Duodenal mucosa (tissue), 2 donors: ENCODE measurements around the gene NUP35.
"Not testable (repeated sequence)": the region's sequence is repeated elsewhere in the genome, so short reads cannot be mapped to it uniquely, and the experiment has no call there.

ENCODE experiments used
- H3K27ac ChIP-seq: one replicate; pipeline ENCODE4 v1.7.0; 2013; ENCODE audit warnings: low read depth, low read length
- H3K27me3 ChIP-seq, 2 donors: one replicate each; pipeline ENCODE4 v1.7.0; 2013; ENCODE audit warnings: low read length in 2 of 2, control low read depth in 1 of 2; ENCODE audit not compliant: insufficient read depth in 2 of 2, control insufficient read depth in 1 of 2
- H3K36me3 ChIP-seq, 2 donors: one replicate each; pipeline ENCODE4 v1.7.0; 2013; ENCODE audit warnings: low read length in 2 of 2, control low read depth in 1 of 2; ENCODE audit not compliant: insufficient read depth in 2 of 2, control insufficient read depth in 1 of 2
- H3K4me1 ChIP-seq, 2 donors: one replicate each; pipeline ENCODE4 v1.7.0; 2013; ENCODE audit warnings: low read length in 2 of 2, control low read depth in 1 of 2; ENCODE audit not compliant: insufficient read depth in 2 of 2, control insufficient read depth in 1 of 2
- H3K4me3 ChIP-seq, 2 donors: one replicate each; pipeline ENCODE4 v1.7.0; 2013; ENCODE audit warnings: low read length in 2 of 2, low read depth in 1 of 2
- H3K9ac ChIP-seq, 2 donors: one replicate each; pipeline ENCODE4 v1.7.0; 2013; ENCODE audit warnings: low read length in 2 of 2, low read depth in 1 of 2
- H3K9me3 ChIP-seq, 2 donors: one replicate each; pipeline ENCODE4 v1.7.0; 2013; ENCODE audit warnings: low read length in 2 of 2, control low read depth in 1 of 2; ENCODE audit not compliant: control insufficient read depth in 1 of 2

Gene NUP35

DNA sequence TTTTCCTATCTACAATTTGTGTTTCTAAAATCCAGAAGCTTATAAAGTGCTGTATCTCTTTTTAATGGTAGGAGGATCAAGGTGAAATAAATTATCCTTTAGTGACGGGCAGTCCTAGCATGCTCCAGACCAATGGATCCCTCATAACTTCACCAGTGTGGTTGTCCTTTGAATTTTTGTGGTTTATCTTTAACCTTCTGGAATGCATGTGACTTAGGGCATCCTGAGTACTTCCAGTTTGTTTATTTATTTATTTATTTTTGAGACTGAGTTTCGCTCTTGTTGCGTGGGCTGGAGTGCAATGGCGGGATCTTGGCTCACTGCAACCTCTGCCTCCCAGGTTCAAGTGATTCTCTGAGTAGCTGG is 40.4 kb downstream of the NUP35 start:
- no peaks in the 10 kb centered on the region for H3K4me1 ChIP-seq
- peaks cover 5 to 14% of the 10 kb centered on the region in 2 donors for H3K36me3 ChIP-seq
- no peak overlapping the region for H3K4me3 ChIP-seq
- peaks cover 0 to 2% of the 10 kb centered on the region in 2 donors for H3K9me3 ChIP-seq
- no peaks in the 10 kb centered on the region for H3K27me3 ChIP-seq
- no peak overlapping the region for H3K9ac ChIP-seq
- no peak overlapping the region for H3K27ac ChIP-seq

DNA sequence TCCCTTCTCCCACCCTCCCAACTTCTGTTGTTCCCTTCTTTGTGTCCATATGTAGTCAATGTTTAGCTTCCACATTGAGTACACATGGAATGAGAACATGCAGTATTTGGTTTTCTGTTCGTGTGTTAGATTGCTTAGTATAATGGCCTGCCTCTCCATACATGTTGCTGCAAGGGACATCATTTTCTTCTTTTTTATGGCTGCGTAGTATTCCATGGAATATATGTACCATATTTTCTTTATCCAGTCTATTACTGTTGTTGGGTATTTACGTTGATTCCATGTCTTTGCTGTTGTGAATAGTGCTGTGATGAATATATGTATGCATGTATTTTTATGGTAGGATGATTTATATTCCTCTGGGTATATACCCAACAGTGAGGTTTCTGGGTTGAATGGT is 42.0 kb downstream of the NUP35 start:
- no peaks in the 10 kb centered on the region for H3K27me3 ChIP-seq
- no peaks in the 10 kb centered on the region for H3K4me1 ChIP-seq
- H3K27ac ChIP-seq: no peak overlapping the region
- no peak overlapping the region for H3K4me3 ChIP-seq
- H3K9ac ChIP-seq: no peak overlapping the region
- peaks cover 0 to 2% of the 10 kb centered on the region in 2 donors for H3K9me3 ChIP-seq
- H3K36me3 ChIP-seq: peaks cover 5 to 7% of the 10 kb centered on the region in 2 donors

DNA sequence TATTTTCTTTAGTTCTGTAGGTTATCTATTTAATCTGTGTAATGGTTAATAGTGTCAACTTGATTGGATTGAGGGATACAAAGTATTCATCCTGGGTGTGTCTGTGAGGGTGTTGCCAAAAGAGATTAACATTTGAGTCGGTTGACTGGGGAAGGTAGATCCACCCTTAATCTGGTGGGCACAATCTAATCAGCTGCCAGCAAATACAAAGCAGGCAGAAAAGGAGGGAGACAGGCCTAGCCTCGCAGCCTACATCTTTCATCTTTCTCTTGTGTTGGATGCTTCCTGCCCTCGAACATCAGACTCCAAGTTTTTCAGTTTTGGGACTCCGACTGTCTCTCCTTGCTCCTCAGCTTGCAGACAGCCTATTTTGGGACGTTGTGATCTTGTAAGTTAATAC is 42.7 kb downstream of the NUP35 start:
- not testable (repeated sequence) for H3K27ac ChIP-seq

DNA sequence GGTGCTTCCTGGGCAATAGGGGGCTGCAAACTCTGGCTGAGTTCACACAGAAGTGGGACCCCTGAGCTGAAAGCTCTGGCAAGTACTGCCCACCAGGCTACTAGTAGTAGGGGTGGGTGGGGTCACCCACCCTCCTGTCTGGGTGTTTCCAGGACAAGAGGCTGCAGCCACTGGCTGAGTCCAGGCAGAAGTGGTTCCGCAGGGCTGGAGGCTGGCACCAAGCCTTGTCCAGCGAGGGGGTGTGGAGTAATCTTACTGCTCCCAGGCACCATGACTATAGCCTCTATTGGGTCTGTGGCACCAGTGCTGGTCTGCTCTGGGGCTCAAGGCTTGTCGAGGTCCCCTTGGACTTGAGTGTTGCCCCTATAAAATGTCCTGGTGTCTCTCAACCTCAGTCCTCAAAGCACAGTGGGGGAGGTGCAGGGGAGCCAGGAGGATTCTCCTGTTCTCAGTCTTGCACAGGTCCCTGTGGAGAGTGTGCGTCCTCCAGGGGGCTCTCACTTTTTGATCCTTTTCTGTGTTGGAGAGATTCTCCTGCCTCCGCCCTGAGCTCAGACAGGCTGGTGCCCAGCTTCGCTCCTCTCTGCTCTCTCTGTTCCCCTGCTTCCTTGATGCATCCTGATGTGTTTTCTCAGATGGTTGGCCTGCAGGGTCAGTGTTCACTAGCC is 48.1 kb downstream of the NUP35 start:
- H3K9ac ChIP-seq: no peak overlapping the region
- H3K27ac ChIP-seq: no peak overlapping the region
- no peaks in the 10 kb centered on the region for H3K27me3 ChIP-seq
- H3K36me3 ChIP-seq: peaks cover 0 to 5% of the 10 kb centered on the region in 2 donors
- no peaks in the 10 kb centered on the region for H3K4me1 ChIP-seq
- H3K4me3 ChIP-seq: no peak overlapping the region
- H3K9me3 ChIP-seq: no peaks in the 10 kb centered on the region

More for the DNA sequence above, 42.7 kb downstream of the NUP35 start:
- H3K9me3 ChIP-seq, H3K9ac ChIP-seq, H3K4me1 ChIP-seq, H3K36me3 ChIP-seq, H3K27me3 ChIP-seq, H3K4me3 ChIP-seq: not testable (repeated sequence)

DNA sequence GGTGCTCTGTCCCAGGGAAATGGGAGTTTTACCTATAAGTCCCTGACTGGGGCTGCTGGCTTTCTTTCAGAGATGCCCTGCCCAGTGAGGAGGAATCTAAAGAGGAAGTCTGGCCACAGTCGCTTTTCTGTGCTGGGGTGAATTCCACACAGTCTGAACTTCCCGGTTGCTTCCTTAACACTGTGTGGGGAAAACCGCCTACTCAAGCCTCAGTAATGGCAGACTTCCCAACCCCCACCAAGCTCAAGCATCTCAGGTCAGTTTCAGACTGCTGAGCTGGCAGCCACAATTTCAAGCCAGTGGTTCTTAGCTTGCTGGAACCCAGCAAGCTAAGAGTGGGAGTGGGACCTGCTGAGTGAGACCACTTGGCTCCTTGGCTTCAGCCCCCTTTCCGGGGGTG is 54.9 kb downstream of the NUP35 start:
- Histone ChIP-seq H3K27ac (no peak overlapping the region), H3K27me3 (no peaks in the 10 kb centered on the region), H3K4me1 (no peaks in the 10 kb centered on the region), H3K4me3 (no peak overlapping the region), H3K9ac (no peak overlapping the region), H3K36me3 (peaks cover 0 to 25% of the 10 kb centered on the region in 2 donors), H3K9me3 (peaks cover 4 to 14% of the 10 kb centered on the region in 2 donors)

DNA sequence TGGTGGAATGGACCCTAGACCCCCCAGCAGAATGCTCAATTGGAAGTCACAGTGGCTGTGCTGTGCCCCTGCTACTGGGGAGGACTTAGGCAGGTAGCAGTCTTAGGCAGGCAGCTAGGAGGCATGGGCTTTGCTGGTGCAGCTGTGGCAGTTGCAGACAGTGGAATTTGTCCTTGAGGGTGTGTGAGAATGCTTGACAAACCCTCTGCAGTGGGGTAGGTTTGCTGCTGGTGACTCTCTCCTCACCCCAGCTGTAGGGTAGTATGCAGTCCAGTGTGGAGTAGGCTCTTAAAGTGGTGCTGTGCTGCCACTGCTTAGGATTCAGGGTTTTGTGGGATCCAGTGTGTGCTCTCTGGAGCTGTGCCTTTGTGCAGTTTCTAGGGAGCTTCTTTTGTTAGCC is 61.3 kb downstream of the NUP35 start:
- Histone ChIP-seq H3K27me3 (no peaks in the 10 kb centered on the region), H3K9ac (no peak overlapping the region), H3K27ac (no peak overlapping the region), H3K36me3 (peaks cover 7 to 38% of the 10 kb centered on the region in 2 donors), H3K4me3 (no peak overlapping the region), H3K9me3 (peaks cover 4 to 15% of the 10 kb centered on the region in 2 donors), H3K4me1 (no peaks in the 10 kb centered on the region)

DNA sequence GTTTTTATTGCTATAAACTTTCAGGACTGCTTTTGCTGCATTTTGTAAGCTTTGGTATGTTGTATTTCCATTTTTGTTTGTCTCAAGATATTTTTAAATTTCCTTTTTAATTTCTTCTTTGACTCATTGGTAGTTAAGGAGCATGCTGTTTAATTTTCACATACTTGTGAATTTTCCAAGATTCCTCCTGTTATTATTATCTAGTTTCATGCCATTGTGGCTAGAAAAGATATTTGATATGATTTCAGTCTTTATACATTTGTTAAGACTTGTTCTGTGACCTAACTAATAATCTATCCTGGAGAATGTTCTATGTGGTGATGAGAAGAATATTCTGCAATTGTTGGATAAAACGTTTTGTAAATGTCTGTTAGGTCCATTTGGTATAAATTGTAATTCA is 62.1 kb downstream of the NUP35 start:
- Histone ChIP-seq H3K4me3 (no peak overlapping the region), H3K36me3 (peaks cover 7 to 38% of the 10 kb centered on the region in 2 donors), H3K9ac (no peak overlapping the region), H3K27ac (no peak overlapping the region), H3K4me1 (no peaks in the 10 kb centered on the region), H3K27me3 (no peaks in the 10 kb centered on the region), H3K9me3 (peaks cover 4 to 15% of the 10 kb centered on the region in 2 donors)

DNA sequence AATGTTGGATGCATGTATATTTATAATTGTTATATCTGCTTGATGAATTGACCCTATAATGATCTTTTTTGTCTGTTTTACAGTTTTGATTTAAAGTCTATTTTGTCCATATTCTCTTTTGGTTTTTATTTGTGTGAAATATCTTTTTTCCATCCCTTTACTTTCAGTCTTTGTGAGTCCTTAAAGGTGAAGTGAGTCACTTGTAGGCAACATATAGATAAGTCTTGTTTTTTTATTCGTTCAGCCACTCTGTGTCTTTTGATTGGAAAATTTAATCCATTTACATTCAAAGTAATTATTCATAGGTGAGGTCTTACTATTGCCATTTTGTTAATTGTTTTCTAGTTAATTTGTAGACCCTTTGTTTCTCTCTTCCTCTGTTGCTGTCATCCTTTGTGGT is 62.5 kb downstream of the NUP35 start:
- Histone ChIP-seq H3K9ac (no peak overlapping the region), H3K27me3 (no peaks in the 10 kb centered on the region), H3K27ac (no peak overlapping the region), H3K36me3 (peaks cover 7 to 38% of the 10 kb centered on the region in 2 donors), H3K4me1 (no peaks in the 10 kb centered on the region), H3K9me3 (peaks cover 4 to 15% of the 10 kb centered on the region in 2 donors), H3K4me3 (no peak overlapping the region)

DNA sequence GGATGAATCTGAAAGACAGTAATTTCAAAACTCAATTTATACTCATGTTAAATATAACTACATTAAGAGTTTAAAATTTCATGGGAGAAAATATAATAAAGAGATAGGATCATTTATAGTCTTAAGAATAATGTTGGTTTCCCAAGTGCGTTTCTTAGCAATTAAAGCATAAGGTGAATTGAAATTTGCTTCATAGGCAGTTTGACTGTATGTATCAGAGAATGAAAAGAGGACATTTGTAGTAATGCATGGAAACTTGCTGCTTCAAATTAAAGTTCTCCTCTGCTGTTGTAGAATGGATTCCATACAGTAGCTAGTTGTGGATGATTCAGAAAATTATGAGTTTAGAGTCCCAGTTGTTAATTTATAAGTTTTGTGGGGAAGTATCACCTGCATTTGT is 68.1 kb downstream of the NUP35 start:
- Histone ChIP-seq H3K4me3 (no peak overlapping the region), H3K9me3 (no peaks in the 10 kb centered on the region), H3K36me3 (peaks cover 0 to 12% of the 10 kb centered on the region in 2 donors), H3K9ac (no peak overlapping the region), H3K27me3 (no peaks in the 10 kb centered on the region), H3K4me1 (no peaks in the 10 kb centered on the region), H3K27ac (no peak overlapping the region)

DNA sequence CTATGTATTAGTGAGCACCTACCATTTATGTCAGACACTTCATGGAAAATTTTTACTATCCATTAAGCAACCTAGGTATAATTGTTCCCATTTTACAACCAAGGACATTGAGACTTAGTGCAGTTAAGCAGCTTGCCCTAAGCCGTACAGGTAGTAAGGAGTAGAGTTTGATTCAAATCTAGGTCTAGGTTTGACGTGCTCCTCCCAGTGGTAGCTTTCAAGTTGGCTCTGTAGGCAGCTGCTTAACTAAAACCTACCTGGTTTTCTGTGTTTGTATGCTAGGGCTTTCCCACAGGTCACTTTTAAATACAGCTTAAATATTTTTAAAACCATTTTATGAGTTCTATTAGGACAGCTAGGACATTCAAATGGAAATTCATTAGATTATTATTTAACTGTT is 69.7 kb downstream of the NUP35 start:
- Histone ChIP-seq H3K27me3 (no peaks in the 10 kb centered on the region), H3K9ac (no peak overlapping the region), H3K27ac (no peak overlapping the region), H3K4me1 (no peaks in the 10 kb centered on the region), H3K9me3 (no peaks in the 10 kb centered on the region), H3K36me3 (peaks cover 0 to 2% of the 10 kb centered on the region in 2 donors), H3K4me3 (no peak overlapping the region)

DNA sequence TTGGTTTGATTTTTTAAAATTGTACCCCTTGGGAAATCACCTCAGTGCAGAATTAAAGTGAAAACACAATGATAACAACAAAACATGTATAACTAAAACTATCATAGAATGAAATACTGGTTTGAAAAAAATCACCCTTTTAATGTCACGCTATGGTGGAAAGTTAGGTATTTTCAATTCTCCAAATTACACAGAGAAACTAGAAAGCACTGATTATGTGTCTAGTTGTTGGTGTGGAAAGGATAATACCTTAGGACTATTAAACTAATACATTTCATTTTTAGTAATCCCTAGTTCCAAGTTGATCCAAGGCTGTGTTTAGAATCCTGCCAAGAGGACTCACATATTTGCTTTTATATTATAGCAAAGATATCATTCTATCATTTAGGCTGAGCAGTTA is 71.2 kb downstream of the NUP35 start:
- Histone ChIP-seq H3K27ac (no peak overlapping the region), H3K4me1 (no peaks in the 10 kb centered on the region), H3K9ac (no peak overlapping the region), H3K9me3 (no peaks in the 10 kb centered on the region), H3K27me3 (no peaks in the 10 kb centered on the region), H3K36me3 (no peaks in the 10 kb centered on the region), H3K4me3 (no peak overlapping the region)
